HCT116 (cell line): ENCODE data around the gene MAP2K5. TPM values are rescaled to one million over a fixed set of nuclear protein-coding genes. Genes with fewer than 3 reads are reported as not detected.

Source experiments
- ATAC-seq: fragments of 200-7000 bp; cut with Tn5 transposase; 2 replicates; pipeline ENCODE4 v1.9.1; 2020; ENCODE audit warnings: mild to moderate bottlenecking, moderate library complexity
- BruUV-seq: library from RNA; stranded (reverse); fragments of 400-500 nt; replicated peaks from 2 replicates; lab custom pipeline; 2021; lab: Mats Ljungman, UMichigan
- CTCF ChIA-PET: fragments of 300-600 bp; sonication (Branson Sonifier 250); formaldehyde crosslinking; loops from one replicate; lab custom pipeline; 2021; ENCODE audit warnings: antibody characterized with exemption; lab: Charles Lee
- POLR2A ChIA-PET: fragments of 300-600, 350-600 bp; sonication (Branson Sonifier 250); formaldehyde crosslinking; loops from one replicate; lab custom pipeline; 2021; ENCODE audit warnings: antibody characterized with exemption; lab: Charles Lee
- RAD21 ChIA-PET, 2 experiments: fragments of 300-600 bp; sonication (Branson Sonifier 250); formaldehyde crosslinking; loops; one replicate each; lab custom pipeline; 2023; ENCODE audit warnings: low total read pairs in 2 of 2; ENCODE audit not compliant: uncharacterized antibody in 2 of 2, unreplicated experiment in 2 of 2, low non-redundant PET in 1 of 2; lab: Charles Lee
- DNase-seq: peaks from one replicate; pipeline ENCODE4 v3.0.0-alpha.2; 2010; ENCODE audit warnings: low read depth, low spot score
- H2AFZ ChIP-seq: fragments of 200-600 bp; shearing (Covaris generic), sonication (generic); 2 replicates; pipeline ENCODE4 v1.6.1; 2017; ENCODE audit warnings: low read depth, mixed run types, mixed read lengths, antibody characterized with exemption, low read length; ENCODE audit not compliant: poor library complexity, severe bottlenecking
- H3K27ac ChIP-seq: 2 replicates; pipeline ENCODE4 v1.5.1; 2012; ENCODE audit warnings: low read depth, low read length
- H3K27me3 ChIP-seq: fragments of 200-600 bp; sonication (generic); 2 replicates; pipeline ENCODE4 v1.6.1; 2016; ENCODE audit warnings: mixed run types, low read length, mixed read lengths; ENCODE audit not compliant: insufficient read depth
- H3K36me3 ChIP-seq, 2 experiments: fragments of 200-500 bp in 1 of 2; fragments of 200-600 bp in 1 of 2; sonication (Bioruptor generic) in 1 of 2; sonication (generic) in 1 of 2; 2 replicates each; pipeline versions ENCODE4 v1.5.1 to v1.6.1; 2014 to 2016; ENCODE audit warnings: low read length in 2 of 2, inconsistent platforms in 1 of 2, mixed read lengths in 1 of 2, mixed run types in 1 of 2; ENCODE audit not compliant: insufficient read depth in 2 of 2, control insufficient read depth in 1 of 2
- H3K4me1 ChIP-seq, 2 experiments: fragments of 200-600 bp in 1 of 2; sonication (generic) in 1 of 2; 2 replicates each; pipeline versions ENCODE4 v1.5.1 to v1.6.1; 2012 to 2017; ENCODE audit warnings: low read length in 2 of 2, inconsistent platforms in 1 of 2, mild to moderate bottlenecking in 1 of 2, mixed read lengths in 1 of 2, mixed run types in 1 of 2, moderate library complexity in 1 of 2; ENCODE audit not compliant: insufficient read depth in 2 of 2, control insufficient read depth in 1 of 2
- H3K4me2 ChIP-seq: fragments of 200-600 bp; sonication (generic); 2 replicates; pipeline ENCODE4 v1.6.1; 2017; ENCODE audit warnings: mixed run types, low read length, mixed read lengths
- H3K4me3 ChIP-seq, 2 experiments: fragments of 200-600 bp in 1 of 2; sonication (generic) in 1 of 2; replicated peaks in 1 of 2; 2 replicates each; pipeline ENCODE4 v1.5.1; 2011 to 2016; ENCODE audit warnings: low read length in 2 of 2, control low read depth in 1 of 2, low read depth in 1 of 2, mild to moderate bottlenecking in 1 of 2, mixed read lengths in 1 of 2, mixed run types in 1 of 2
- H3K79me2 ChIP-seq: fragments of 200-600 bp; sonication (generic); 2 replicates; pipeline ENCODE4 v1.6.1; 2017; ENCODE audit warnings: mild to moderate bottlenecking, mixed run types, low read length, moderate library complexity, mixed read lengths; ENCODE audit not compliant: insufficient read depth
- H3K9ac ChIP-seq: fragments of 200-600 bp; sonication (generic); 2 replicates; pipeline ENCODE4 v1.6.1; 2016; ENCODE audit warnings: low read length, mixed read lengths
- H3K9me2 ChIP-seq: fragments of 200-600 bp; sonication (generic), shearing (Covaris generic); 2 replicates; pipeline ENCODE4 v1.6.1; 2017; ENCODE audit warnings: mixed run types, mild to moderate bottlenecking, moderate library complexity; ENCODE audit not compliant: insufficient read depth
- H3K9me3 ChIP-seq, 2 experiments: fragments of 200-500 bp in 1 of 2; fragments of 200-600 bp in 1 of 2; sonication (Bioruptor generic) in 1 of 2; sonication (generic) in 1 of 2; 2 replicates each; pipeline ENCODE4 v1.6.1; 2014 to 2017; ENCODE audit warnings: low read length in 2 of 2, mixed read lengths in 2 of 2, inconsistent platforms in 1 of 2, low read depth in 1 of 2, mild to moderate bottlenecking in 1 of 2, mixed run types in 1 of 2, moderate library complexity in 1 of 2; ENCODE audit not compliant: control insufficient read depth in 1 of 2, insufficient read depth in 1 of 2
- H4K20me1 ChIP-seq: fragments of 200-600 bp; sonication (generic), shearing (Covaris generic); 2 replicates; pipeline ENCODE4 v1.6.1; 2017; ENCODE audit warnings: mixed run types, mild to moderate bottlenecking, moderate library complexity; ENCODE audit not compliant: insufficient read depth
- ATF3 ChIP-seq: IDR thresholded peaks from 2 replicates; pipeline ENCODE4 v1.6.1; 2012
- CBX3 ChIP-seq: IDR thresholded peaks from 2 replicates; pipeline ENCODE4 v1.6.1; 2012; ENCODE audit warnings: low read depth
- CEBPB ChIP-seq: IDR thresholded peaks from 2 replicates; pipeline ENCODE4 v1.6.1; 2012; ENCODE audit warnings: low read depth
- CTCF ChIP-seq, 3 experiments: fragments of 200-600 bp in 1 of 3; sonication (generic) in 1 of 3; IDR thresholded peaks in 2 of 3; conservative IDR thresholded peaks in 1 of 3; 2 replicates each; pipeline ENCODE4 v1.5.1; 2012 to 2017; ENCODE audit warnings: low read depth in 2 of 3, low read length in 2 of 3, antibody characterized with exemption in 1 of 3, borderline replicate concordance in 1 of 3, control low read depth in 1 of 3, mild to moderate bottlenecking in 1 of 3, mixed read lengths in 1 of 3, mixed run types in 1 of 3, moderate library complexity in 1 of 3; ENCODE audit not compliant: insufficient read depth in 1 of 3
- EGR1 ChIP-seq: IDR thresholded peaks from 2 replicates; pipeline ENCODE4 v1.6.1; 2012; ENCODE audit warnings: low read depth
- ELF1 ChIP-seq: IDR thresholded peaks from 2 replicates; pipeline ENCODE4 v1.6.1; 2012; ENCODE audit warnings: low read depth, borderline replicate concordance
- EZH2phosphoT487 ChIP-seq: fragments of 200-600 bp; IDR thresholded peaks from 2 replicates; pipeline ENCODE4 v1.6.1; 2018; ENCODE audit warnings: antibody characterized with exemption, borderline replicate concordance
- FOSL1 ChIP-seq: IDR thresholded peaks from 2 replicates; pipeline ENCODE4 v1.6.1; 2012; ENCODE audit warnings: low read depth
- JUND ChIP-seq: IDR thresholded peaks from 2 replicates; pipeline ENCODE4 v1.6.1; 2012
- MAX ChIP-seq: IDR thresholded peaks from 2 replicates; pipeline ENCODE4 v1.6.1; 2012
- POLR2AphosphoS5 ChIP-seq: IDR thresholded peaks from 2 replicates; pipeline ENCODE4 v1.6.1; 2011; ENCODE audit warnings: mild to moderate bottlenecking, low read depth, low read length, moderate library complexity
- SIN3A ChIP-seq: IDR thresholded peaks from 2 replicates; pipeline ENCODE4 v1.6.1; 2012; ENCODE audit warnings: low read depth
- SRF ChIP-seq: IDR thresholded peaks from 2 replicates; pipeline ENCODE4 v1.6.1; 2012; ENCODE audit warnings: low read depth
- TCF7L2 ChIP-seq: IDR thresholded peaks from 2 replicates; pipeline ENCODE4 v1.7.0; 2011; ENCODE audit warnings: borderline replicate concordance, inconsistent platforms; ENCODE audit not compliant: insufficient read depth, insufficient read length; ENCODE audit errors: extremely low read depth
- ZBTB33 ChIP-seq: IDR thresholded peaks from 2 replicates; pipeline ENCODE4 v1.6.1; 2011; ENCODE audit warnings: mild to moderate bottlenecking, low read length, moderate library complexity; ENCODE audit not compliant: insufficient replicate concordance; ENCODE audit errors: extremely low read depth
- ZNF274 ChIP-seq: fragments of 200-500 bp; sonication (Bioruptor generic); IDR thresholded peaks from 2 replicates; pipeline ENCODE4 v1.6.1; 2014; ENCODE audit warnings: mild to moderate bottlenecking, low read depth, low read length, inconsistent platforms
- intact Hi-C: fragments of 100-400 bp; cut with micrococcal nuclease; formaldehyde crosslinking; loops from 2 replicates; pipeline ENCODE4 v1.10.0; 2022
- total RNA-seq: library from RNA; stranded (reverse); gene quantifications from one replicate; pipeline ENCODE4 v1.2.1, GENCODE V29; 2021; ENCODE audit not compliant: unreplicated experiment

Gene MAP2K5
- total RNA-seq, 1 experiment from 2014 or later: 15.6 TPM

- H3K4me1 ChIP-seq: no peaks in the 10 kb centered on the region
- no peak overlapping the region for H3K9ac ChIP-seq
- H4K20me1 ChIP-seq: no peaks in the 10 kb centered on the region
- no peaks in the 10 kb centered on the region; a peak in 1 of 4 replicates for H3K9me3 ChIP-seq
- H3K27me3 ChIP-seq: no peaks in the 10 kb centered on the region
- no peak overlapping the region for H3K4me3 ChIP-seq
- ChIA-PET RAD21 (no interaction called here), POLR2A (no interaction called here), CTCF (no interaction called here)
- intact Hi-C loops: no loop called here
- no peak for ATAC-seq
- no peak for DNase-seq
- no peak overlapping the region for H3K27ac ChIP-seq
- H3K79me2 ChIP-seq: no peaks in the 10 kb centered on the region
- H2AFZ ChIP-seq: no peak overlapping the region
- TF ChIP-seq POLR2AphosphoS5 (no peak), FOSL1 (no peak), TCF7L2 (no peak), SIN3A (no peak), ZBTB33 (no peak), SRF (no peak), JUND (no peak), EZH2phosphoT487 (no peak), CEBPB (no peak), EGR1 (no peak), MAX (no peak), ELF1 (no peak), CBX3 (no peak), ATF3 (no peak), ZNF274 (no peak), CTCF (IDR thresholded peaks at IDR 0.05 in 2 of 3, conservative IDR thresholded peaks at IDR 0.05 in 1 of 3; ENCODE audit: borderline replicate concordance in 1 of 3, insufficient read depth in 1 of 3, low read depth in 2 of 3, low read length in 2 of 3) (no peak)
- BruUV-seq: no TSS peak
- H3K36me3 ChIP-seq: peaks cover 0 to 7% of the 10 kb centered on the region in 2 experiments; a peak in 1 of 4 replicates
- no peaks in the 10 kb centered on the region for H3K9me2 ChIP-seq
- no peak overlapping the region for H3K4me2 ChIP-seq
Measured at GRCh38 chr15:67554580-67554979, 12.1 kb downstream of the MAP2K5 start.
